BLaER1 (cell line): ENCODE measurements around the gene LRRN4.

Source experiments
- H3K27ac ChIP-seq: shearing (Covaris generic); formaldehyde crosslinking; 2 replicates; pipeline ENCODE4 v1.8.1; 2022
- H3K27me3 ChIP-seq: shearing (Covaris generic); formaldehyde crosslinking; 2 replicates; pipeline ENCODE4 v1.8.1; 2022
- H3K36me3 ChIP-seq: shearing (Covaris generic); formaldehyde crosslinking; 2 replicates; pipeline ENCODE4 v1.8.1; 2022
- H3K4me1 ChIP-seq: shearing (Covaris generic); formaldehyde crosslinking; 2 replicates; pipeline ENCODE4 v1.8.1; 2022
- H3K4me2 ChIP-seq: shearing (Covaris generic); formaldehyde crosslinking; 2 replicates; pipeline ENCODE4 v1.8.1; 2022
- H3K4me3 ChIP-seq: shearing (Covaris generic); formaldehyde crosslinking; 2 replicates; pipeline ENCODE4 v1.8.1; 2022
- H3K9ac ChIP-seq: shearing (Covaris generic); formaldehyde crosslinking; 2 replicates; pipeline ENCODE4 v1.8.1; 2022
- H3K9me3 ChIP-seq: shearing (Covaris generic); formaldehyde crosslinking; 2 replicates; pipeline ENCODE4 v1.8.1; 2022
- H4K20me1 ChIP-seq: shearing (Covaris generic); formaldehyde crosslinking; 2 replicates; pipeline ENCODE4 v1.8.1; 2022
- Cebpa-rat ChIP-seq: shearing (Covaris generic); IDR thresholded peaks from 2 replicates; pipeline ENCODE4 v1.8.1; 2022

Gene LRRN4

GRCh38 chr20:6083926-6084325, 30.1 kb upstream of the LRRN4 start:
- H3K4me1 ChIP-seq = no peaks in the 10 kb centered on the region
- H3K4me3 ChIP-seq = no peak overlapping the region
- TF ChIP-seq Cebpa-rat = no peak
- no peak overlapping the region for H3K9ac ChIP-seq
- H3K4me2 ChIP-seq = no peak overlapping the region
- H3K27me3 ChIP-seq = no peaks in the 10 kb centered on the region
- no peaks in the 10 kb centered on the region for H4K20me1 ChIP-seq
- no peak overlapping the region for H3K27ac ChIP-seq
- H3K9me3 ChIP-seq = peaks cover 10% of the 10 kb centered on the region; the same call in 1 of the 2 replicates
- peaks cover 83% of the 10 kb centered on the region for H3K36me3 ChIP-seq

GRCh38 chr20:6081236-6081635, 27.4 kb upstream of the LRRN4 start:
- no peak for TF ChIP-seq Cebpa-rat
- Histone ChIP-seq H4K20me1 (no peaks in the 10 kb centered on the region), H3K4me3 (no peak overlapping the region), H3K27me3 (no peaks in the 10 kb centered on the region), H3K9ac (no peak overlapping the region), H3K9me3 (0 out of 2 replicates have a peak, but pooled peaks cover 1% of the 10 kb centered on the region), H3K4me1 (no peaks in the 10 kb centered on the region), H3K36me3 (peaks cover 84% of the 10 kb centered on the region), H3K27ac (no peak overlapping the region), H3K4me2 (no peak overlapping the region)

- H3K4me3 ChIP-seq = no peak overlapping the region
- TF ChIP-seq Cebpa-rat = no peak
Measured at GRCh38 chr20:6079016-6079415, 25.2 kb upstream of the LRRN4 start.

GRCh38 chr20:6075428-6076219, 21.8 kb upstream of the LRRN4 start:
- Histone ChIP-seq H3K27me3 (no peaks in the 10 kb centered on the region), H3K4me2 (no peak overlapping the region), H3K4me1 (no peaks in the 10 kb centered on the region), H3K9ac (no peak overlapping the region), H3K36me3 (peaks cover 84% of the 10 kb centered on the region), H4K20me1 (no peaks in the 10 kb centered on the region), H3K9me3 (no peaks in the 10 kb centered on the region), H3K27ac (no peak overlapping the region), H3K4me3 (no peak overlapping the region)
- TF ChIP-seq Cebpa-rat = no peak

More at GRCh38 chr20:6079016-6079415, 25.2 kb upstream of the LRRN4 start:
- H3K36me3 ChIP-seq = peaks cover 83% of the 10 kb centered on the region
- H4K20me1 ChIP-seq = no peaks in the 10 kb centered on the region
- H3K4me1 ChIP-seq = no peaks in the 10 kb centered on the region
- no peaks in the 10 kb centered on the region for H3K9me3 ChIP-seq
- no peaks in the 10 kb centered on the region for H3K27me3 ChIP-seq
- H3K4me2 ChIP-seq = no peak overlapping the region
- no peak overlapping the region for H3K9ac ChIP-seq
- no peak overlapping the region for H3K27ac ChIP-seq

GRCh38 chr20:6074784-6075183, 20.9 kb upstream of the LRRN4 start:
- no peak overlapping the region for H3K27ac ChIP-seq
- no peaks in the 10 kb centered on the region for H4K20me1 ChIP-seq
- H3K9ac ChIP-seq = no peak overlapping the region
- H3K9me3 ChIP-seq = no peaks in the 10 kb centered on the region
- no peaks in the 10 kb centered on the region for H3K4me1 ChIP-seq
- TF ChIP-seq Cebpa-rat = no peak
- H3K36me3 ChIP-seq = peaks cover 84% of the 10 kb centered on the region
- H3K4me2 ChIP-seq = no peak overlapping the region
- no peaks in the 10 kb centered on the region for H3K27me3 ChIP-seq
- no peak overlapping the region for H3K4me3 ChIP-seq

GRCh38 chr20:6074145-6074561, 20.3 kb upstream of the LRRN4 start:
- Histone ChIP-seq H3K4me1 (no peaks in the 10 kb centered on the region), H3K9me3 (no peaks in the 10 kb centered on the region), H3K9ac (no peak overlapping the region), H3K36me3 (peaks cover 81% of the 10 kb centered on the region), H3K27ac (no peak overlapping the region), H3K27me3 (no peaks in the 10 kb centered on the region), H3K4me2 (no peak overlapping the region), H3K4me3 (no peak overlapping the region), H4K20me1 (no peaks in the 10 kb centered on the region)
- no peak for TF ChIP-seq Cebpa-rat

GRCh38 chr20:6070829-6071695, 17.2 kb upstream of the LRRN4 start:
- H3K9ac ChIP-seq = no peak overlapping the region
- no peaks in the 10 kb centered on the region for H3K27me3 ChIP-seq
- no peaks in the 10 kb centered on the region for H3K4me1 ChIP-seq
- H3K4me3 ChIP-seq = no peak overlapping the region
- H3K9me3 ChIP-seq = no peaks in the 10 kb centered on the region
- no peak for TF ChIP-seq Cebpa-rat
- no peaks in the 10 kb centered on the region for H4K20me1 ChIP-seq
- peaks cover 56% of the 10 kb centered on the region for H3K36me3 ChIP-seq
- no peak overlapping the region for H3K27ac ChIP-seq
- H3K4me2 ChIP-seq = no peak overlapping the region

- Histone ChIP-seq H4K20me1 (no peaks in the 10 kb centered on the region), H3K4me2 (no peak overlapping the region), H3K4me1 (no peaks in the 10 kb centered on the region), H3K27me3 (no peaks in the 10 kb centered on the region), H3K9me3 (no peaks in the 10 kb centered on the region), H3K9ac (no peak overlapping the region), H3K4me3 (no peak overlapping the region), H3K36me3 (peaks cover 43% of the 10 kb centered on the region), H3K27ac (no peak overlapping the region)
- no peak for TF ChIP-seq Cebpa-rat
Measured at GRCh38 chr20:6069669-6070068, 15.8 kb upstream of the LRRN4 start.

GRCh38 chr20:6067763-6068318, 14.0 kb upstream of the LRRN4 start:
- H3K36me3 ChIP-seq = peaks cover 24% of the 10 kb centered on the region
- no peaks in the 10 kb centered on the region for H3K4me1 ChIP-seq
- TF ChIP-seq Cebpa-rat = no peak
- no peaks in the 10 kb centered on the region for H3K27me3 ChIP-seq
- no peak overlapping the region for H3K4me3 ChIP-seq
- H3K4me2 ChIP-seq = no peak overlapping the region
- no peaks in the 10 kb centered on the region for H4K20me1 ChIP-seq
- H3K9me3 ChIP-seq = no peaks in the 10 kb centered on the region
- no peak overlapping the region for H3K9ac ChIP-seq
- H3K27ac ChIP-seq = no peak overlapping the region

GRCh38 chr20:6066582-6066981, 12.7 kb upstream of the LRRN4 start:
- Histone ChIP-seq H3K4me1 (no peaks in the 10 kb centered on the region), H3K4me3 (no peak overlapping the region), H3K9me3 (no peaks in the 10 kb centered on the region), H3K27me3 (no peaks in the 10 kb centered on the region), H3K27ac (no peak overlapping the region), H3K36me3 (peaks cover 13% of the 10 kb centered on the region), H4K20me1 (no peaks in the 10 kb centered on the region), H3K4me2 (no peak overlapping the region), H3K9ac (no peak overlapping the region)
- TF ChIP-seq Cebpa-rat = no peak
